ENCODE results near the gene DLG2. TPM values are rescaled to one million over a fixed set of nuclear protein-coding genes. Genes with fewer than 3 reads are reported as not detected.

Gene DLG2
- total and polyA plus RNA-seq, 2 donors (not counting 3 experiments of a cell fraction or from before 2014, with no cell fraction given), result 0.15 to 1.1 TPM

DNA sequence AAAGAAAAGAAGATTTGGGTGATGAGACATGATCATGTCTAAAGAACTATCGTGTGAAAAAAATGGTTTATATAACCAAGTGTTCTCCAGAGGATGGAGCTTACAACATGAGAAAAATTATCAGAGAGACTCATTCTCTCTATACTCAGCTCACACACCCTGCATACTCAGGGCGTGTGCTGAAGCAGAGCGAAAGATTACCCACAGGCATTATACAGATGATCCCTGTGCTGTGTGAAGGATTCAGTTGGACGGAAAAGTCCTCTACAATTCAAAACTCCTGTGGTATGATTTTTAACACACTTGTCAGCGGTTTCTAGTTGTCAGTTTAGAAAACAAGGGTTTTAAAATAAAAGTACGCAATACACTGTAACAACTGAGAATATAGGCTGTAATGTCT, 267.3 kb downstream of the DLG2 start:
- no peaks in the 10 kb centered on the region for H3K4me1 ChIP-seq (ENCODE audit: control insufficient read depth, extremely low read depth, insufficient read depth, low read length)
- no peaks in the 10 kb centered on the region for H3K79me2 ChIP-seq (ENCODE audit: control insufficient read depth, insufficient read depth, low read length)
- no peaks in the 10 kb centered on the region for H3K9me3 ChIP-seq (replicated peaks; ENCODE audit: control insufficient read depth, insufficient read depth, low read length)
- no peaks in the 10 kb centered on the region for H4K20me1 ChIP-seq (replicated peaks; ENCODE audit: control insufficient read depth, extremely low read depth, insufficient read depth, low read length)
- no peak for TF ChIP-seq FOS (IDR thresholded peaks at IDR 0.05; ENCODE audit: borderline replicate concordance, insufficient read depth, low read length)
- TF ChIP-seq, protein P1, sequence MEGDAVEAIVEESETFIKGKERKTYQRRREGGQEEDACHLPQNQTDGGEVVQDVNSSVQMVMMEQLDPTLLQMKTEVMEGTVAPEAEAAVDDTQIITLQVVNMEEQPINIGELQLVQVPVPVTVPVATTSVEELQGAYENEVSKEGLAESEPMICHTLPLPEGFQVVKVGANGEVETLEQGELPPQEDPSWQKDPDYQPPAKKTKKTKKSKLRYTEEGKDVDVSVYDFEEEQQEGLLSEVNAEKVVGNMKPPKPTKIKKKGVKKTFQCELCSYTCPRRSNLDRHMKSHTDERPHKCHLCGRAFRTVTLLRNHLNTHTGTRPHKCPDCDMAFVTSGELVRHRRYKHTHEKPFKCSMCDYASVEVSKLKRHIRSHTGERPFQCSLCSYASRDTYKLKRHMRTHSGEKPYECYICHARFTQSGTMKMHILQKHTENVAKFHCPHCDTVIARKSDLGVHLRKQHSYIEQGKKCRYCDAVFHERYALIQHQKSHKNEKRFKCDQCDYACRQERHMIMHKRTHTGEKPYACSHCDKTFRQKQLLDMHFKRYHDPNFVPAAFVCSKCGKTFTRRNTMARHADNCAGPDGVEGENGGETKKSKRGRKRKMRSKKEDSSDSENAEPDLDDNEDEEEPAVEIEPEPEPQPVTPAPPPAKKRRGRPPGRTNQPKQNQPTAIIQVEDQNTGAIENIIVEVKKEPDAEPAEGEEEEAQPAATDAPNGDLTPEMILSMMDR (IDR thresholded peaks at IDR 0.05; ENCODE audit: extremely low read depth in 1 of 2, insufficient read depth in 1 of 2, low read depth in 1 of 2, low read length in 2 of 2), result no peak
- TF ChIP-seq POLR2A (IDR thresholded peaks at IDR 0.05; ENCODE audit: low read depth, low read length), result no peak
- TF ChIP-seq, protein P2, sequence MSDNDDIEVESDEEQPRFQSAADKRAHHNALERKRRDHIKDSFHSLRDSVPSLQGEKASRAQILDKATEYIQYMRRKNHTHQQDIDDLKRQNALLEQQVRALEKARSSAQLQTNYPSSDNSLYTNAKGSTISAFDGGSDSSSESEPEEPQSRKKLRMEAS (IDR thresholded peaks at IDR 0.05; ENCODE audit: insufficient read depth, insufficient read length), result no peak
- TF ChIP-seq EZH2 (IDR thresholded peaks at IDR 0.05; ENCODE audit: borderline replicate concordance, low read depth, low read length, severe bottlenecking), result no peak
- no peak for TF ChIP-seq GATA2 (IDR thresholded peaks at IDR 0.05; ENCODE audit: insufficient read depth, insufficient read length, low read depth, low read length)
- TF ChIP-seq JUN (IDR thresholded peaks at IDR 0.05; ENCODE audit: borderline replicate concordance, insufficient read depth, insufficient read length, low read depth), result no peak
- TF ChIP-seq MYC (IDR thresholded peaks at IDR 0.05; ENCODE audit: low read depth, low read length), result no peak
- no peak for TF ChIP-seq POLR2AphosphoS5 (IDR thresholded peaks at IDR 0.05; ENCODE audit: insufficient read depth, low read depth, low read length)
- no peaks in the 10 kb centered on the region for H3K9me1 ChIP-seq (replicated peaks; ENCODE audit: control insufficient read depth, extremely low read depth, insufficient read depth, low read length)
- H3K4me2 ChIP-seq (ENCODE audit: insufficient read depth, low read length), result no peak overlapping the region
- H3K4me3 ChIP-seq (replicated peaks in 1 of 3; ENCODE audit: insufficient read depth in 1 of 3, low read depth in 1 of 3, low read length in 3 of 3), result no peak overlapping the region
- H3K9ac ChIP-seq (replicated peaks; ENCODE audit: extremely low read depth, insufficient read depth, low read length), result no peak overlapping the region
- no peak overlapping the region for H3K27ac ChIP-seq (ENCODE audit: insufficient read depth, low read depth, low read length)
- FAIRE-seq (no peak), DNase-seq (ENCODE audit: low read depth, low spot score) (no peak)
- ChIA-PET CTCF (no interaction called here), POLR2A (no interaction called here)
- no TSS peak for BruUV-seq (replicated peaks)
- dilution Hi-C loops (cut with MboI; ENCODE audit: extremely low pct_ligation_motif_present, low sequenced_read_pairs), result no loop called here
- intact Hi-C loops (cut with micrococcal nuclease), result no loop called here
- H3K27me3 ChIP-seq (ENCODE audit: control insufficient read depth in 2 of 2, insufficient read depth in 2 of 2, low read length in 2 of 2), result no peaks in the 10 kb centered on the region
- no peaks in the 10 kb centered on the region for H3K36me3 ChIP-seq (ENCODE audit: control insufficient read depth in 2 of 2, extremely low read depth in 1 of 2, insufficient read depth in 2 of 2, low read length in 2 of 2)
- H2AFZ ChIP-seq (ENCODE audit: low read depth, low read length), result no peak overlapping the region
